Spleen (tissue), 7 donors: ENCODE data around the gene NPC1.

Source experiments
- CTCF ChIP-seq, 11 experiments: fragments of 200-600 bp in 7 of 11; fragments of 450-650 bp in 4 of 11; sonication (generic) in 4 of 11; IDR thresholded peaks in 8 of 11; conservative IDR thresholded peaks in 3 of 11; 1 replicate in 7 of 11; 2 replicates in 4 of 11; pipeline versions ENCODE4 v1.4.0 to v1.8.0; 2016 to 2021; ENCODE audit warnings: antibody characterized with exemption in 11 of 11, inconsistent platforms in 4 of 11, mild to moderate bottlenecking in 1 of 11
- POLR2AphosphoS5 ChIP-seq, 3 donors: sonication (generic); formaldehyde crosslinking; IDR thresholded peaks; one replicate each; pipeline ENCODE4 v1.5.1; 2017; ENCODE audit warnings: antibody characterized with exemption in 3 of 3
- donor health status: DM: no; HTN: no; CAD: no; lungs with moderate emphysema.
- donor health status: DM: no; HTN: no; CAD: no.
- donor health status: DM: no; HTN: no; CAD: no.

- TF ChIP-seq POLR2AphosphoS5 (IDR thresholded peaks at IDR 0.05) (no peak), CTCF (IDR thresholded peaks at IDR 0.05 in 8 of 11, conservative IDR thresholded peaks at IDR 0.05 in 3 of 11) (no peak)
Measured at GRCh38 chr18:23626451-23627279, 40.4 kb upstream of the NPC1 start.
